ENCODE data around the gene LSM14A.
"Not testable (repeated sequence)": the region's sequence is repeated elsewhere in the genome, so short reads cannot be mapped to it uniquely, and the experiment has no call there.

Gene LSM14A

GRCh38 chr19:34191355-34191962 is 19.2 kb downstream of the LSM14A start:
- in situ Hi-C loops (cut with MboI; ENCODE audit: low sequenced_read_pairs, unreplicated experiment): no loop called here
- TF ChIP-seq, protein P1, sequence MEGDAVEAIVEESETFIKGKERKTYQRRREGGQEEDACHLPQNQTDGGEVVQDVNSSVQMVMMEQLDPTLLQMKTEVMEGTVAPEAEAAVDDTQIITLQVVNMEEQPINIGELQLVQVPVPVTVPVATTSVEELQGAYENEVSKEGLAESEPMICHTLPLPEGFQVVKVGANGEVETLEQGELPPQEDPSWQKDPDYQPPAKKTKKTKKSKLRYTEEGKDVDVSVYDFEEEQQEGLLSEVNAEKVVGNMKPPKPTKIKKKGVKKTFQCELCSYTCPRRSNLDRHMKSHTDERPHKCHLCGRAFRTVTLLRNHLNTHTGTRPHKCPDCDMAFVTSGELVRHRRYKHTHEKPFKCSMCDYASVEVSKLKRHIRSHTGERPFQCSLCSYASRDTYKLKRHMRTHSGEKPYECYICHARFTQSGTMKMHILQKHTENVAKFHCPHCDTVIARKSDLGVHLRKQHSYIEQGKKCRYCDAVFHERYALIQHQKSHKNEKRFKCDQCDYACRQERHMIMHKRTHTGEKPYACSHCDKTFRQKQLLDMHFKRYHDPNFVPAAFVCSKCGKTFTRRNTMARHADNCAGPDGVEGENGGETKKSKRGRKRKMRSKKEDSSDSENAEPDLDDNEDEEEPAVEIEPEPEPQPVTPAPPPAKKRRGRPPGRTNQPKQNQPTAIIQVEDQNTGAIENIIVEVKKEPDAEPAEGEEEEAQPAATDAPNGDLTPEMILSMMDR (IDR thresholded peaks at IDR 0.05; ENCODE audit: borderline replicate concordance, control extremely low read depth, extremely low read depth, insufficient read depth, missing control alignments): no peak
- no peak for DNase-seq (ENCODE audit: low spot score)

DNA sequence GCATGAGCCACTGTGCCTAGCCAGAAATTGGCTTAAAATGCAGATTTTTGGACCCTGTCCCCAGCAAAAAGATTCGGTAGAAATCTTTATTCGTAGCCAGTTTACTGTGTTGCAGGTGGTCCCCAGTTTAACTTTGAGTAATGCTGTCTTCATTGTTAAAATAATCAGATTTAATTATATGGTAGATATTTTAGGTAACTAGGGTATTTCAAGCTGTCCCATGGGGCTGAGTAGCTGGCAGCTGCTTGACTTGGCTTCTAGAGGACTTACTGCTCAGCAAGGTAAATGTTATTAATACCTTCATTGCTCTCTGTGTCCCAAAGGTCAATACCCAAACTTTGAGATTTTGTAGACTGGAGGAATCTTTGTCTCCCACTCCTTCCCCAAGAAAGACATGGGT is 21.1 kb downstream of the LSM14A start:
- DNase-seq (ENCODE audit: low spot score): no peak
- in situ Hi-C loops (cut with MboI; ENCODE audit: low sequenced_read_pairs, unreplicated experiment): no loop called here
- TF ChIP-seq, protein P1 (IDR thresholded peaks at IDR 0.05; ENCODE audit: borderline replicate concordance, control extremely low read depth, extremely low read depth, insufficient read depth, missing control alignments): no peak

DNA sequence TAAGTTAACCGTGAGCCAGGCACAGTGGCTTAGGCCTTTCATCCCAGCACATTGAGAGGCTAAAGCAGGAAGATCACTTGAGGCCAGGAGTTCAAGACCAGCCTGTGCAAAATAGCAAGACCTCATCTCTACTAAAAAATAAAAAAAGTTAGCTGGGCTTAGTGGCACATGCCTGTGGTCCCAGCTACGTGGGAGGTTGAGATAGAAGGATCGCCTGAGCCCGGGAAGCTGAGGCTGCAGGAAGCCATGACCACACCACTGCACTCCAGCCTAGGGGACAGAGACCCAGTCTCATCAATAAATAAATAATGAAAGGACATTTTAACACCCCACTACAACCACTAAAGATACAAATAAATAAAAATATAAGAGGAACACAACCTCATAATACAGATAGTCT is 21.6 kb downstream of the LSM14A start:
- no peak for DNase-seq (ENCODE audit: low spot score)
- in situ Hi-C loops (cut with MboI; ENCODE audit: low sequenced_read_pairs, unreplicated experiment): no loop called here
- TF ChIP-seq, protein P1 (IDR thresholded peaks at IDR 0.05; ENCODE audit: borderline replicate concordance, control extremely low read depth, extremely low read depth, insufficient read depth, missing control alignments): no peak

- in situ Hi-C loops (cut with MboI; ENCODE audit: low sequenced_read_pairs, unreplicated experiment): no loop called here
- TF ChIP-seq, protein P1 (IDR thresholded peaks at IDR 0.05; ENCODE audit: borderline replicate concordance, control extremely low read depth, extremely low read depth, insufficient read depth, missing control alignments): no peak
- no peak for DNase-seq (ENCODE audit: low spot score)
Observed at GRCh38 chr19:34201133-34201532, 28.8 kb downstream of the LSM14A start.

DNA sequence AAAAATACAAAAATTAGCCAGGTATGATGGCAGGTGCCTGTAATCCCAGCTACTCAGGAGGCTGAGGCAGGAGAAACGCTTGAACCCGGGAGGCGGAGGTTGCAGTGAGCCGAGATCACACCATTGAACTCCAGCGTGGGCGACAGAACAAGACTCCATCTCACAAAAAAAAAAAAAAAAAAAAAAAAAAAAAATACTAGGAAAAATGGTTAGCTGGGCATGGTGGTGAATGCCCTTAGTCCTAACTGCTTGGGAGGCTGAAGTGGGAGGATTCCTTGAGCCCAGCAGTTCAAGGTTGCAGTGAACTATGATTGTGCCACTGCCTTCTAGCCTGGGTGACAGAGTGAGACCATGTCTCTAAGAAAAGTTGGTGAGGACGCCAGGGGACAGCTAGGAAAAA is 33.0 kb downstream of the LSM14A start:
- in situ Hi-C loops (cut with MboI; ENCODE audit: low sequenced_read_pairs, unreplicated experiment); DNase-seq (ENCODE audit: low spot score): not testable (repeated sequence)

GRCh38 chr19:34208291-34208884 is 36.1 kb downstream of the LSM14A start:
- TF ChIP-seq, protein P1 (IDR thresholded peaks at IDR 0.05; ENCODE audit: borderline replicate concordance, control extremely low read depth, extremely low read depth, insufficient read depth, missing control alignments): no peak
- in situ Hi-C loops (cut with MboI; ENCODE audit: low sequenced_read_pairs, unreplicated experiment): no loop called here
- no peak for DNase-seq (ENCODE audit: low spot score)

GRCh38 chr19:34209726-34210125 is 37.4 kb downstream of the LSM14A start:
- TF ChIP-seq, protein P1 (IDR thresholded peaks at IDR 0.05; ENCODE audit: borderline replicate concordance, control extremely low read depth, extremely low read depth, insufficient read depth, missing control alignments): no peak
- in situ Hi-C loops (cut with MboI; ENCODE audit: low sequenced_read_pairs, unreplicated experiment): no loop called here
- DNase-seq (ENCODE audit: low spot score): no peak

Measured in GM13976 (cell line).